Measurements from ENCODE around the gene ATP8A2. TPM values are rescaled to one million over a fixed set of nuclear protein-coding genes. Genes with fewer than 3 reads are reported as not detected.

The ATP8A2 gene
- total RNA-seq, 6 donors from 2014 or later: 0.55 to 1.5 (median 0.87) TPM

DNA sequence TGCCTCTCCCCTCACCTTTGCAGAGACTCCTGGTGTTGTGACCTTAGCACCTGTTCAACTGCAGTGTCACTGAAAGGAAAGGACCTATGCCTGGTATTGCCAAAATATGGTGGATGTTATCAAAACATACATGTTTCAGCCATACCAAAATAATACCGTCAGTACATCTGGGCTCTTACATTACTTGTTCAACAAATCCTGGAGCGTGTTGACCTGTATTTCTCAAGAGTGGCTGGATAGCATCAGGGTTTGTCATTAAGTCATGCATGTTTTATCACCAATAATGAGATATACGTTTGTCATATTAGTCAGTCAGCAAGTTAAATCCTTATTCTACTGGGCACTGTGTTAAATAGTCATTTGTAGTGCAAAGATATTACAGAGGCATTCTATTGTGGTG is 389.3 kb downstream of the ATP8A2 start:
- H3K9me3 ChIP-seq: no peaks in the 10 kb centered on the region
- TF ChIP-seq CTCF (IDR thresholded peaks at IDR 0.05) (no peak), POLR2A (IDR thresholded peaks at IDR 0.05) (no peak), POLR2AphosphoS5 (IDR thresholded peaks at IDR 0.05) (no peak), EP300 (IDR thresholded peaks at IDR 0.05) (no peak)
- WGBS, 2 donors: 82% methylated on average over 3 of the region's 3 CpGs
- H3K36me3 ChIP-seq: no peaks in the 10 kb centered on the region
- H3K27ac ChIP-seq: no peak overlapping the region
- no peaks in the 10 kb centered on the region for H3K27me3 ChIP-seq
- ATAC-seq (ENCODE audit: low FRiP score in 2 of 2) (no peak), DNase-seq (no peak)
- no peaks in the 10 kb centered on the region for H3K4me1 ChIP-seq
- no peak overlapping the region for H3K4me3 ChIP-seq

GRCh38 chr13:25762281-25762680 is 390.5 kb downstream of the ATP8A2 start:
- H3K27me3 ChIP-seq: no peaks in the 10 kb centered on the region
- no peaks in the 10 kb centered on the region for H3K9me3 ChIP-seq
- no peak overlapping the region for H3K4me3 ChIP-seq
- 57 to 61% methylated on average over 2 of the region's 2 CpGs for WGBS, 2 donors
- no peaks in the 10 kb centered on the region for H3K36me3 ChIP-seq
- no peak for ATAC-seq (ENCODE audit: low FRiP score in 2 of 2)
- H3K4me1 ChIP-seq: no peaks in the 10 kb centered on the region
- H3K27ac ChIP-seq: no peak overlapping the region
- TF ChIP-seq EP300 (IDR thresholded peaks at IDR 0.05): no peak
- no peak for TF ChIP-seq POLR2AphosphoS5 (IDR thresholded peaks at IDR 0.05)
- TF ChIP-seq POLR2A (IDR thresholded peaks at IDR 0.05): no peak
- no peak for DNase-seq

DNA sequence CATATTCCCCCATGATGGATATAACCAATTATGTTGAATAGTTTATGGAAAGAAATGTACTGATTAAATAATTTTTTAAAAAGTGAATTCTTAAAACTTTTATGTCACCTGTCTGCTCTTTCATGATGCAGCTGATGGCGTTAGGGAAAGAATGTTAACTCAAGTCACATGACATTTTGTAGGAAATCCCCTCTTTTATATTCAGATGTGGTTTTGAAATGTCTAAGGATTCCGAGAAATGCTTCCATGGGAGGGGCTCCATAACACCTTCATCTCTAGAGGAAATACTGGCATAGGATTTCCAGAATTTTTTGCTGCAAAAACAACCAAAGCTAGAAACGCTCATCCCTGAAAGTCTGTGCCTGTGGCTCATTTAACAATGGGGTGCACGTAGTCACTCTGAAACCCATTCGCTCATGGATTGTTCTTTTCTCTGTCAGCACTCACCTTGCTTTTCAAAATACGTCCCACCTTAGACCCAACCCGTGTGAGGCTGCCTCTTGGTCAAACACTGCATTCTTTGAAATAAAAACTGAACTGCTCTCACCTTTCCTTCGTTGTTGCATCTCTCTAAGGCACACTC is 391.1 kb downstream of the ATP8A2 start:
- no peak for TF ChIP-seq POLR2A (IDR thresholded peaks at IDR 0.05)
- no peak for TF ChIP-seq POLR2AphosphoS5 (IDR thresholded peaks at IDR 0.05)
- no peak for TF ChIP-seq CTCF (IDR thresholded peaks at IDR 0.05)
- ATAC-seq (ENCODE audit: low FRiP score in 2 of 2) (no peak), DNase-seq (no peak)
- Histone ChIP-seq H3K4me3 (no peak overlapping the region), H3K36me3 (no peaks in the 10 kb centered on the region), H3K4me1 (no peaks in the 10 kb centered on the region), H3K9me3 (no peaks in the 10 kb centered on the region), H3K27ac (no peak overlapping the region), H3K27me3 (no peaks in the 10 kb centered on the region)
- 64 to 66% methylated on average over 7 of the region's 8 CpGs for WGBS, 2 donors

GRCh38 chr13:25764378-25764777 is 392.6 kb downstream of the ATP8A2 start:
- ATAC-seq (ENCODE audit: low FRiP score in 2 of 2) (no peak), DNase-seq (no peak)
- Histone ChIP-seq H3K4me3 (no peak overlapping the region), H3K9me3 (no peaks in the 10 kb centered on the region), H3K4me1 (no peaks in the 10 kb centered on the region), H3K27ac (no peak overlapping the region), H3K36me3 (no peaks in the 10 kb centered on the region), H3K27me3 (no peaks in the 10 kb centered on the region)
- TF ChIP-seq EP300 (IDR thresholded peaks at IDR 0.05) (no peak), POLR2A (IDR thresholded peaks at IDR 0.05) (no peak), POLR2AphosphoS5 (IDR thresholded peaks at IDR 0.05) (no peak), CTCF (IDR thresholded peaks at IDR 0.05) (no peak)
- WGBS, 2 donors: 77 to 92% methylated on average over 4 of the region's 4 CpGs

GRCh38 chr13:25765266-25765665 is 393.5 kb downstream of the ATP8A2 start:
- H3K4me1 ChIP-seq: no peaks in the 10 kb centered on the region
- H3K36me3 ChIP-seq: no peaks in the 10 kb centered on the region
- no peaks in the 10 kb centered on the region for H3K27me3 ChIP-seq
- no peak overlapping the region for H3K4me3 ChIP-seq
- TF ChIP-seq EP300 (IDR thresholded peaks at IDR 0.05): no peak
- TF ChIP-seq POLR2AphosphoS5 (IDR thresholded peaks at IDR 0.05): no peak
- no peak for TF ChIP-seq CTCF (IDR thresholded peaks at IDR 0.05)
- 91 to 98% methylated on average over 2 of the region's 2 CpGs for WGBS, 2 donors
- H3K27ac ChIP-seq: no peak overlapping the region
- DNase-seq (no peak), ATAC-seq (ENCODE audit: low FRiP score in 2 of 2) (no peak)
- no peaks in the 10 kb centered on the region for H3K9me3 ChIP-seq

Measured in upper lobe of left lung (tissue), 6 donors.